ENCODE data around the gene CTNNA1. TPM values are rescaled to one million over a fixed set of nuclear protein-coding genes. Genes with fewer than 3 reads are reported as not detected.
"Not testable (repeated sequence)": the region's sequence is repeated elsewhere in the genome, so short reads cannot be mapped to it uniquely, and the experiment has no call there.

CTNNA1 gene
- total RNA-seq, 2 experiments from 2014 or later = 88.1 to 92.6 TPM

GRCh38 chr5:138834853-138835252 lies 81.6 kb downstream of the CTNNA1 start:
- CTCF ChIA-PET, POLR2A ChIA-PET: not testable (repeated sequence)

- POLR2A ChIA-PET = no interaction called here
- CTCF ChIA-PET = no interaction called here
Observed at GRCh38 chr5:138837160-138837559, 83.9 kb downstream of the CTNNA1 start.

- POLR2A ChIA-PET = no interaction called here
- CTCF ChIA-PET = interaction anchor here (0.6 kb wide), 1 partner anchor 243 kb away, joined by 4 read pairs; no protein-coding TSS in a partner anchor
Observed at GRCh38 chr5:138840103-138840502, 86.9 kb downstream of the CTNNA1 start.

GRCh38 chr5:138841531-138841930 lies 88.3 kb downstream of the CTNNA1 start:
- ChIA-PET CTCF (no interaction called here), POLR2A (no interaction called here)

- POLR2A ChIA-PET = no interaction called here
Observed at GRCh38 chr5:138843316-138844124, 90.3 kb downstream of the CTNNA1 start.

GRCh38 chr5:138844125-138844461 lies 90.9 kb downstream of the CTNNA1 start:
- ChIA-PET CTCF (no interaction called here), POLR2A (no interaction called here)

More at GRCh38 chr5:138843316-138844124, 90.3 kb downstream of the CTNNA1 start:
- CTCF ChIA-PET = no interaction called here

GRCh38 chr5:138844812-138845513 lies 91.7 kb downstream of the CTNNA1 start:
- POLR2A ChIA-PET = no interaction called here
- CTCF ChIA-PET = interaction anchor here (0.6 kb wide), 1 partner anchor 68 kb away, joined by 3 read pairs; no protein-coding TSS in a partner anchor

GRCh38 chr5:138849439-138849838 lies 96.2 kb downstream of the CTNNA1 start:
- ChIA-PET POLR2A (no interaction called here), CTCF (no interaction called here)

- ChIA-PET CTCF (no interaction called here), POLR2A (no interaction called here)
Observed at GRCh38 chr5:138849882-138850281, 96.7 kb downstream of the CTNNA1 start.

- CTCF ChIA-PET = no interaction called here
- POLR2A ChIA-PET = no interaction called here
Observed at GRCh38 chr5:138850865-138851435, 97.7 kb downstream of the CTNNA1 start.

GRCh38 chr5:138853132-138853531 lies 99.9 kb downstream of the CTNNA1 start:
- CTCF ChIA-PET = interaction anchor here (0.9 kb wide), 1 partner anchor 17 kb away, joined by 3 read pairs; no protein-coding TSS in a partner anchor

GRCh38 chr5:138867011-138867410 lies 113.8 kb downstream of the CTNNA1 start:
- ChIA-PET POLR2A (no interaction called here), CTCF (no interaction called here)

More at GRCh38 chr5:138853132-138853531, 99.9 kb downstream of the CTNNA1 start:
- POLR2A ChIA-PET = no interaction called here

GRCh38 chr5:138869038-138869437 lies 115.8 kb downstream of the CTNNA1 start:
- POLR2A ChIA-PET = no interaction called here
- CTCF ChIA-PET = interaction anchor here (0.7 to 1.2 kb wide), 2 partner anchors 16 to 74 kb away, joined by 3 read pairs; no protein-coding TSS in a partner anchor

- POLR2A ChIA-PET = interaction anchor here (0.6 kb wide), 1 partner anchor 379 kb away, joined by 15 read pairs; no protein-coding TSS in a partner anchor
- CTCF ChIA-PET = interaction anchor here (1.2 kb wide), 1 partner anchor 17 kb away, joined by 3 read pairs; no protein-coding TSS in a partner anchor
Observed at GRCh38 chr5:138869763-138870500, 116.7 kb downstream of the CTNNA1 start.

- ChIA-PET CTCF (no interaction called here), POLR2A (interaction anchor here (0.6 kb wide), 1 partner anchor 379 kb away, joined by 15 read pairs; no protein-coding TSS in a partner anchor)
Observed at GRCh38 chr5:138870611-138871010, 117.4 kb downstream of the CTNNA1 start.

GRCh38 chr5:138872841-138873465 lies 119.7 kb downstream of the CTNNA1 start:
- CTCF ChIA-PET = no interaction called here
- POLR2A ChIA-PET = interaction anchor here (0.5 kb wide), 1 partner anchor 189 kb away, joined by 4 read pairs; no protein-coding TSS in a partner anchor

- CTCF ChIA-PET = no interaction called here
- POLR2A ChIA-PET = no interaction called here
Observed at GRCh38 chr5:138873466-138874221, 120.4 kb downstream of the CTNNA1 start.

- ChIA-PET CTCF (no interaction called here), POLR2A (no interaction called here)
Observed at GRCh38 chr5:138874241-138874640, 121.0 kb downstream of the CTNNA1 start.
